LNCAP (cell line): ENCODE data around the gene GPR68.

Experiments
- TF ChIP-seq, protein P1 (sequence below): fragments of 450-650 bp; IDR thresholded peaks from 2 replicates; pipeline ENCODE4 v1.5.1; 2017; ENCODE audit warnings: mild to moderate bottlenecking

GPR68 gene, protein sequence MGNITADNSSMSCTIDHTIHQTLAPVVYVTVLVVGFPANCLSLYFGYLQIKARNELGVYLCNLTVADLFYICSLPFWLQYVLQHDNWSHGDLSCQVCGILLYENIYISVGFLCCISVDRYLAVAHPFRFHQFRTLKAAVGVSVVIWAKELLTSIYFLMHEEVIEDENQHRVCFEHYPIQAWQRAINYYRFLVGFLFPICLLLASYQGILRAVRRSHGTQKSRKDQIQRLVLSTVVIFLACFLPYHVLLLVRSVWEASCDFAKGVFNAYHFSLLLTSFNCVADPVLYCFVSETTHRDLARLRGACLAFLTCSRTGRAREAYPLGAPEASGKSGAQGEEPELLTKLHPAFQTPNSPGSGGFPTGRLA

DNA sequence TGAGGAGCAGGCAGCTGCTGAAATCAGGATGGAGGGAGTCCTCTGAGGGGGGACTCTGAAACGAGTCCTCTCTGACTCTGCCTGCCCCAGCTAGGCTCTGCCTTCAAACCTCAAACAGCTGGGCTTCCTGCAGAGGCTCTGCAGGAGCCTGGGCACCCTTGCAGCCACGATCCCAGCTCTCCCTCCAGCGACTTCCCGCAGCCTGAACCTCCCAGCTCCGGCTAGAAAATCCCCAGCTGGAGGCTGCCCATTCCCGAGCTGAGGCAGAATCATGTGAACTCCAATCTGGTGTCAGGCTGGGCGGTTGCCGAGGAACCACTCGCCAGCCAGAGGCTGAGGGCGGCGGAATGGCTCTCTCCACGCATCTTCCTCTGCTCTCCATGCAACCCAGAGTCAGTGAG lies at the start of gene GPR68:
GPR68 (minus strand) TSS at position 204 of the 401 bp plus-strand sequence. CDS start 9,654 bp downstream, outside the sequence.
- TF ChIP-seq, protein P1, sequence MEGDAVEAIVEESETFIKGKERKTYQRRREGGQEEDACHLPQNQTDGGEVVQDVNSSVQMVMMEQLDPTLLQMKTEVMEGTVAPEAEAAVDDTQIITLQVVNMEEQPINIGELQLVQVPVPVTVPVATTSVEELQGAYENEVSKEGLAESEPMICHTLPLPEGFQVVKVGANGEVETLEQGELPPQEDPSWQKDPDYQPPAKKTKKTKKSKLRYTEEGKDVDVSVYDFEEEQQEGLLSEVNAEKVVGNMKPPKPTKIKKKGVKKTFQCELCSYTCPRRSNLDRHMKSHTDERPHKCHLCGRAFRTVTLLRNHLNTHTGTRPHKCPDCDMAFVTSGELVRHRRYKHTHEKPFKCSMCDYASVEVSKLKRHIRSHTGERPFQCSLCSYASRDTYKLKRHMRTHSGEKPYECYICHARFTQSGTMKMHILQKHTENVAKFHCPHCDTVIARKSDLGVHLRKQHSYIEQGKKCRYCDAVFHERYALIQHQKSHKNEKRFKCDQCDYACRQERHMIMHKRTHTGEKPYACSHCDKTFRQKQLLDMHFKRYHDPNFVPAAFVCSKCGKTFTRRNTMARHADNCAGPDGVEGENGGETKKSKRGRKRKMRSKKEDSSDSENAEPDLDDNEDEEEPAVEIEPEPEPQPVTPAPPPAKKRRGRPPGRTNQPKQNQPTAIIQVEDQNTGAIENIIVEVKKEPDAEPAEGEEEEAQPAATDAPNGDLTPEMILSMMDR = no peak

DNA sequence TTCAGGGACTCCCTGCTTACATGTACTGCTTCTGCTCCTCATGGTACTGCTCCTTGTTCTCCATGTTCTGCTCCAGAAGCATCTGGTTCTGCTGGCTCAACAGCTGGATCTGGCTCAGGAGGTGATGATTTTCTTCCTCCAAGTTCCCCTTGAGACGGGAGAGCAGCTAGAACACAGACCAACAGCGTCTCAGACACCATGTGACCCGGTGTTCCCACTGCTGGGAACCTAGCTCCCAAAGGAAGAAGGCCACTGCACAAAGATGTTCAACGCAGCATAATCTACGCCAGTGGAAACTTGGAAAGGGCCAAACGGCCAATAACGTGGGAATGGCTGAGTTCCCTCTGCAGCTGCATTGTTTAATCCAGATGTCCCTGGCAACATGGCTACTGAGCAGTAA lies 49.6 kb upstream of the GPR68 start:
- TF ChIP-seq, protein P1 = no peak

DNA sequence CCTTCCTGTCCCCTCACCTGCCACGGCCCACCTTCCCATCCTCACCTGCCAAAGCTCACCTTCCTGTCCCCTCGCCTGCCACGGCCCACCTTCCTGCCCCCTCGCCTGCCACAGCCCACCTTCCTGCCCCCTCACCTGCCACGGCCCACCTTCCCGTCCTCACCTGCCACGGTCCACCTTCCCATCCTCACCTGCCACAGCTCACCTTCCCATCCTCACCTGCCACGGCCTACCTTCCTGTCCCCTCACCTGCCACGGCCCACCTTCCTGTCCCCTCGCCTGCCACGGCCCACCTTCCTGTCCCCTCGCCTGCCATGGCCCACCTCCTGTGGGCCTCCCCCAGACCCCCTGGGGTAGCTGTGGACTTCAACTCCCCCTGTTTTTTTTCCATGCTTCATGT lies 48.8 kb upstream of the GPR68 start:
- TF ChIP-seq, protein P1 = no peak

DNA sequence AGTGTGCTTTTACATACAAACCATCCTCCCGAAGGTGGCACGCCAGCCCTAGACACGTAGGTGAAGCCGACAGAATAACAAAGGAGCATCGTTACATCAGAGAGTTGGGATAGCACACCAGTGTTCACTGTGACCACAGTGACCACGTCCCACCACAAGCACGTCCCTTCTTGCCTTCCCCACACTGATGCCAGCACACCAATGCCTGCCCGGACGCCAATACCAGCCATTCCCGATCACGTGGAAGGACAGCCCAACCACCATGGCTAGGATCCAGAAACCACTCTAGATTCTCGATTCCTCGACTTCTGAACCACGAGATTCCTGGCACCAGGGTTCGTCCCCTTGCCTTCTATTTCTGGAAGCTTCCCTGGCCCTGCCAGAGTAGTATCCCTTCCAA lies 48.0 kb upstream of the GPR68 start:
- TF ChIP-seq, protein P1 = no peak

DNA sequence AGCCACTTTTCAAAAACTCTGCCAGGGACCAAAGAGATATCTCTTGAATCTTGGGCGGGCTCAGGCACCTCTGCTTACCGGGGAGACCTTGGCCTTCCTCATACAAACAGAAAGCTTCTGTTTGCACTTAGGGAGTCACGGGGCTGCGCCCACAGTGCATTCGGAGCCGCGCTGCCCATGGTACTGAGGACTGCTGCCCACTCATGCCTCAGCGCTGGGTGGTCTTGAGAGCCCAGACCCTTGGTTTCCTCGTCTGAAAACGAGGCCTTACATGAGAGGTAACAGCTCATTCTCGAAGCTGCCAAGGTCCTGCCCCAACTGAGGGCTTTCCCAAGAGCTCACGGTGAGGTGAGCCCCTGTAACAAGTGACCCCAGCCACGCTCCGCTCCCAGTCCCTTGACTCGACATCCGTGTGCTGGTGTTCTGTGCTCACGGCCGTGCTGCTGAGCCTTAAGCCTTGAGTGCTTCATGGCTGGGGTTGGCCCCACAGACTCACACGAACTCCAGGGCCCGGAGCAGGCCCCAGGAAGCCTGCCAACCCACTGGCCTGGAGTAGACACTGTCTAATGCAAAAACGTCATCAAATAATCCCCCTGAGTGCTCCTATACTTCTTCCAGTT lies 47.4 kb upstream of the GPR68 start:
- TF ChIP-seq, protein P1 = no peak

DNA sequence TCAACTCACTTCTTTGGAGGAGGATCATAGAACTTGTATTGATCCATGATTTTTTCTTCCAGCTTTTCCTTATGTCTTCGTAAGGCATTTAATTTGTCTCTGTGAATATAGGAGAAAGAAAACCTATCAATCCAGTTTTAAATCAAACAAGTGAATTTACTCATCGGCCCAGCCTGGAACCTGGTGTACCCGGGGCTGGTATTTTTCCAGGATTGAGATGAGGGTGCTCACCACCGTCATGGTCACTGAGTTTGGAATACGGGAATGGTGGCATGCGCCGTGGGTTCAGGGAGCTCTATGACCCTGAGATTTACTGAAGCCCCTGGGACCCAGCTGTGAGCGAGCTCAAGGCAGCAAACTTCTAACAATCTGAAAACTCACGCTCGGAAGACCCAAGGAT lies 46.5 kb upstream of the GPR68 start:
- TF ChIP-seq, protein P1 = no peak

DNA sequence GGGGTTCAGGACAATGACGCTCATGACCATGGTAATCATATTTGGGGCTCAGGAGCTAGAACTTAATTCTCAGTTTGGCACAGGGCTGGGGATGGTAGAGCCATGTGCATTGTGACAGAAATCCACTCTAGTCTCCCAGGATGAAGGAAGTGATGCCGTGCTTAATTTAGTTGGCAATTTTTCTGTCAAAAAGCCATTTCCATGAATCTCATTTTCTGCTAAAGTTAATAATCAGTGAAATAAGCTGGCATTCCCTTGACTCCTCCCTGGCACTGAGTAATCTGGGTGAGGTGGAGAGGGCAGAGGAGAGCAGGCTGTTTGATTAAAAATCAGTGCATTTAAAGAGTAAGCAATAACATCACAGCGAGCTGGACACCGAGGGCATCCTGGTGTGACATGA lies 45.0 kb upstream of the GPR68 start:
- TF ChIP-seq, protein P1 = no peak
